Endodermal cell (in vitro differentiated cells): ENCODE measurements around the gene MACROD2. TPM values are rescaled to one million over a fixed set of nuclear protein-coding genes. Genes with fewer than 3 reads are reported as not detected.

ENCODE experiments used
- DNase-seq: peaks from one replicate; pipeline ENCODE4 v3.0.0-alpha.2; 2017
- H3K27ac ChIP-seq: 2 replicates; pipeline ENCODE4 v1.5.1; 2013; ENCODE audit warnings: mild to moderate bottlenecking, low read depth, low read length, moderate library complexity
- H3K27me3 ChIP-seq: 2 replicates; pipeline ENCODE4 v1.6.1; 2013; ENCODE audit warnings: mild to moderate bottlenecking, low read length, moderate library complexity; ENCODE audit not compliant: insufficient read depth, control insufficient read depth, poor library complexity, severe bottlenecking
- H3K36me3 ChIP-seq: 2 replicates; pipeline ENCODE4 v1.7.0; 2013; ENCODE audit warnings: mild to moderate bottlenecking, low read length, moderate library complexity; ENCODE audit not compliant: control insufficient read depth, insufficient read depth
- H3K4me1 ChIP-seq: one replicate; pipeline ENCODE4 v1.7.0; 2013; ENCODE audit warnings: low read length; ENCODE audit not compliant: control insufficient read depth, insufficient read depth
- H3K4me3 ChIP-seq: 2 replicates; pipeline ENCODE4 v1.5.1; 2013; ENCODE audit warnings: mild to moderate bottlenecking, low read length, moderate library complexity
- H3K9ac ChIP-seq: 2 replicates; pipeline ENCODE4 v1.6.1; 2013; ENCODE audit warnings: mild to moderate bottlenecking, low read length, moderate library complexity; ENCODE audit not compliant: poor library complexity, severe bottlenecking; ENCODE audit errors: extremely low read depth
- H3K9me3 ChIP-seq: 2 replicates; pipeline ENCODE4 v1.6.1; 2013; ENCODE audit warnings: mild to moderate bottlenecking, low read length, moderate library complexity; ENCODE audit not compliant: control insufficient read depth
- H3K27ac Mint-ChIP-seq: 2 replicates; pipeline ENCODE4 v1.8.0; 2020; ENCODE audit warnings: mixed read lengths
- H3K27me3 Mint-ChIP-seq: 2 replicates; pipeline ENCODE4 v1.8.0; 2021; ENCODE audit warnings: mild to moderate bottlenecking, mixed read lengths; ENCODE audit not compliant: insufficient read depth
- H3K36me3 Mint-ChIP-seq: 2 replicates; pipeline ENCODE4 v1.8.0; 2020; ENCODE audit warnings: low read depth, mixed read lengths
- H3K4me1 Mint-ChIP-seq: 2 replicates; pipeline ENCODE4 v1.8.0; 2020; ENCODE audit warnings: mixed read lengths
- H3K4me3 Mint-ChIP-seq: 2 replicates; pipeline ENCODE4 v1.8.0; 2020; ENCODE audit warnings: mild to moderate bottlenecking, moderate library complexity, mixed read lengths
- H3K9me3 Mint-ChIP-seq: 2 replicates; pipeline ENCODE4 v1.8.0; 2020; ENCODE audit warnings: mild to moderate bottlenecking, mixed read lengths
- CTCF ChIP-seq: fragments of 200-600 bp; sonication (generic); conservative IDR thresholded peaks from 2 replicates; pipeline ENCODE4 v1.5.0; 2021; ENCODE audit warnings: antibody characterized with exemption, mild to moderate bottlenecking
- WGBS, 2 experiments: methylation state at CpG; one replicate each; pipeline versions ENCODE4 v1.1.5 to v1.1.7; 2013; ENCODE audit warnings: missing lambda C conversion rate in 2 of 2, mixed read lengths in 1 of 2; ENCODE audit not compliant: insufficient coverage in 1 of 2, insufficient read length in 1 of 2; 5-methylcytosine and 5-hydroxymethylcytosine counted together
- total RNA-seq, 2 donors: library from RNA; stranded (reverse); fragmentation: NEBNext Ultra II Directional in 1 of 2; extraction: Animal tissue kit (Norgen Biotek cat#: 25700) in 1 of 2; gene quantifications; 2 replicates in 1 of 2; 3 replicates in 1 of 2; pipeline ENCODE4 v1.2.1, GENCODE V29; 2021

Gene MACROD2
- total RNA-seq, 2 donors from 2014 or later, result 2.3 to 4.8 TPM

DNA sequence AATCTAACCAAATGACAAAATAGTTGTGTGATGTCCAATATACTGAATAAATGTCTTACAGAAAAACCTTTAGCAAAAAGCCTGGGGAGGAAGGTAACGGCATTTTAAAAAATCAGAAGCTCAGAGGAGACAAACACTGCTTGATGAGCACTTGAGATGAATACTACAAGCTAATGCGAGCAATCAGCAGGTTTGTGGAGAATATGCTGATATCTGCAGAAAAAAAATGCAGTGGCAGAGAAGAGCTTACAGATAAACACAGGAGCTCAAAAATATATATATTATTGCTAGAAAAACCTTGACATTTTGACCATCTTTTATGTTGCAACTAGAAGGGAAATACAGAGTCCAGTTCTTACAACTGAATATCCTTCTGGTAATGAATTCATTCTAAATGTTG is 1605.2 kb downstream of the MACROD2 start:
- no peaks in the 10 kb centered on the region for H3K4me1 ChIP-seq
- H3K9me3 Mint-ChIP-seq, result no peaks in the 10 kb centered on the region
- H3K9ac ChIP-seq, result no peak overlapping the region
- no peak for TF ChIP-seq CTCF
- no peak overlapping the region for H3K4me3 Mint-ChIP-seq
- no peaks in the 10 kb centered on the region for H3K9me3 ChIP-seq
- H3K27ac ChIP-seq, result no peak overlapping the region
- H3K27me3 Mint-ChIP-seq, result peaks cover 6% of the 10 kb centered on the region
- no peak overlapping the region for H3K4me3 ChIP-seq
- H3K36me3 ChIP-seq, result no peaks in the 10 kb centered on the region
- no peaks in the 10 kb centered on the region for H3K27me3 ChIP-seq
- no peaks in the 10 kb centered on the region for H3K36me3 Mint-ChIP-seq
- WGBS, 2 experiments, result 89 to 100% methylated on average over 2 of the region's 2 CpGs
- peaks cover 3% of the 10 kb centered on the region for H3K4me1 Mint-ChIP-seq
- DNase-seq, result no peak
- H3K27ac Mint-ChIP-seq, result no peak overlapping the region

DNA sequence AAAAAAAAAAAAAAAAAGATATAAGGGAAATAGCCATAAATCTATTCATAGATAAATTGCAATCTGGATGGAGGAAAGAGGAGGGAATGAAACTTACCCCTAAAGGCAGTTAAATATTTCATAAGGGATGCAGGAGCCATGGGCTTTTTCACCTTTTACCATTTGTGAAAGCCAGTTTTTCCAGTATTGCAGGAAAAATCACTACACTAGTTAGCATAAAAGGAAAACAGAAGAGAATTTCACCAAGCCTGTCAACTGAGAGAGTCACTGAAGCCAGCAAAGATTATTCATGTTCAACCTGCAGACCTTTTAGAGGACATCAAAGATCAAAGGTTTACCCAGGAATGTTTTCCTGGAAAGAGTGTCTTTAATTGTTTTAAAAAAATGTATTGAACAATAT is 1608.2 kb downstream of the MACROD2 start:
- H3K9ac ChIP-seq, result no peak overlapping the region
- H3K9me3 ChIP-seq, result no peaks in the 10 kb centered on the region
- no peak overlapping the region for H3K4me3 ChIP-seq
- Mint-ChIP-seq H3K36me3 (no peaks in the 10 kb centered on the region), H3K4me1 (peaks cover 3% of the 10 kb centered on the region), H3K27me3 (peaks cover 2% of the 10 kb centered on the region), H3K27ac (no peak overlapping the region), H3K9me3 (no peaks in the 10 kb centered on the region), H3K4me3 (no peak overlapping the region)
- no peaks in the 10 kb centered on the region for H3K27me3 ChIP-seq
- no peak for DNase-seq
- no peak for TF ChIP-seq CTCF
- no peak overlapping the region for H3K27ac ChIP-seq
- no peaks in the 10 kb centered on the region for H3K4me1 ChIP-seq
- H3K36me3 ChIP-seq, result no peaks in the 10 kb centered on the region

DNA sequence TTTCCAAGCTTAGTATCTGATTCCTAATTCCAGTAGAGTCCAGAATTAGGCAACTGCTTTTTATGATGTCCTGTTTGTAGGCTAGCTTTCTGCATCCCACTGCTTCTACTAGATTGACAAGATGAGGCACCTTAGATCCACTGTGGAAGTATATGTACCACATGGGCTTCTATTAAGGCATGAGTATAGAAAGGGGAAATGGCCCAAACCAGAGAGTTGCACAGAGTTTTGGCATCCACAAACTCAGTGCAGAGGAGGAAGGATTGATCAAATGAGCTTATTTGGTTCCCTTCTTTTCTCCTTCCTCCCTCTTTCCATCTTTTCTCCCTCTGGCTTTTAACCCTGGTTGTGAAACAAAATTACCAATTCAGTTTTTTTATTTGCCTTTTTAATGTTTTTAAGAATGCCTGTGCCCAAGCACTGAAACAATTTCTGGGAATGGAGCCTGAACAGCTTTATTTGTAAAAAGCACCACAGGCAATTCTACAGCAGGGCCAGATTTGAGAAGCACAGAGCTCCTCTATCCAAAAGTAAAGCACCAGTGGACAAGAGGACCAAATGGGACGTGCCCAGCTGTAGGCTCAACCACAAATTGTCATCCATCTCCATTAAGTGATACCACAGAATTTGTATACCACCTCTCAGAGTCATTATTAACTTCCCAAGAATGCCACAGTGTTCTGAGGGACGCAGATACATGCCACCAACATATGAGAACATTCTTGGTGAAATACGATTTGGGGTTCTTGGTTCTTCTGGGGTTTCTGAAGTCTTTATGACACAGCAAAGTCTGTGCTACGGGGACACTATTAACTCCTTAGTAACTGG is 1608.9 kb downstream of the MACROD2 start:
- no peak for TF ChIP-seq CTCF
- H3K27me3 ChIP-seq, result no peaks in the 10 kb centered on the region
- Mint-ChIP-seq H3K36me3 (no peaks in the 10 kb centered on the region), H3K4me3 (no peak overlapping the region), H3K4me1 (peaks cover 3% of the 10 kb centered on the region), H3K9me3 (no peaks in the 10 kb centered on the region), H3K27me3 (peaks cover 2% of the 10 kb centered on the region), H3K27ac (no peak overlapping the region)
- 96 to 100% methylated on average over 1 to 3 of the region's 4 CpGs for WGBS, 2 experiments
- no peaks in the 10 kb centered on the region for H3K4me1 ChIP-seq
- no peaks in the 10 kb centered on the region for H3K9me3 ChIP-seq
- H3K27ac ChIP-seq, result no peak overlapping the region
- no peaks in the 10 kb centered on the region for H3K36me3 ChIP-seq
- no peak for DNase-seq
- no peak overlapping the region for H3K4me3 ChIP-seq
- H3K9ac ChIP-seq, result no peak overlapping the region
